Neural cell (in vitro differentiated cells): ENCODE results near the gene BAIAP2L1.

Experiments
- EP300 ChIP-seq: fragments of 450-650 bp; conservative IDR thresholded peaks from 2 replicates; pipeline ENCODE4 v1.6.1; 2014; ENCODE audit warnings: antibody characterized with exemption, mild to moderate bottlenecking, moderate library complexity; ENCODE audit not compliant: poor library complexity, severe bottlenecking
- EZH2 ChIP-seq: fragments of 200-600, 300-800 bp; shearing (Covaris generic), sonication (generic); IDR thresholded peaks from 2 replicates; pipeline ENCODE4 v1.6.1; 2014; ENCODE audit warnings: antibody characterized with exemption, low read length, borderline replicate concordance, mild to moderate bottlenecking; ENCODE audit not compliant: insufficient read depth, poor library complexity, severe bottlenecking

GRCh38 chr7:98358706-98359105, 42.2 kb downstream of the BAIAP2L1 start:
- TF ChIP-seq EP300 (no peak), EZH2 (no peak)
